Glutamatergic neuron (in vitro differentiated cells): ENCODE measurements around the gene DMAP1. TPM values are rescaled to one million over a fixed set of nuclear protein-coding genes. Genes with fewer than 3 reads are reported as not detected.

Experiments used
- DNase-seq: peaks from one replicate; pipeline ENCODE4 v3.0.0; 2022
- H3K27ac Mint-ChIP-seq: one replicate; pipeline ENCODE4 v1.8.0; 2020; ENCODE audit warnings: mild to moderate bottlenecking, mixed read lengths, inconsistent platforms; ENCODE audit not compliant: unreplicated experiment
- H3K27me3 Mint-ChIP-seq: one replicate; pipeline ENCODE4 v1.8.0; 2020; ENCODE audit warnings: mild to moderate bottlenecking, moderate library complexity, mixed read lengths, inconsistent platforms; ENCODE audit not compliant: unreplicated experiment
- H3K36me3 Mint-ChIP-seq: one replicate; pipeline ENCODE4 v1.8.0; 2020; ENCODE audit warnings: mild to moderate bottlenecking, mixed read lengths, inconsistent platforms; ENCODE audit not compliant: unreplicated experiment
- H3K4me1 Mint-ChIP-seq: one replicate; pipeline ENCODE4 v1.8.0; 2020; ENCODE audit warnings: mild to moderate bottlenecking, low read depth, mixed read lengths, inconsistent platforms; ENCODE audit not compliant: unreplicated experiment
- H3K4me3 Mint-ChIP-seq: one replicate; pipeline ENCODE4 v1.8.0; 2020; ENCODE audit warnings: mild to moderate bottlenecking, mixed read lengths, inconsistent platforms; ENCODE audit not compliant: unreplicated experiment
- H3K9me3 Mint-ChIP-seq: one replicate; pipeline ENCODE4 v1.8.0; 2020; ENCODE audit warnings: mild to moderate bottlenecking, moderate library complexity, mixed read lengths, inconsistent platforms; ENCODE audit not compliant: unreplicated experiment
- total RNA-seq: library from RNA; stranded (reverse); fragmentation: NEBNext Ultra II Directional; extraction: Animal tissue kit (Norgen Biotek cat#: 25700); gene quantifications from one replicate; pipeline ENCODE4 v1.2.1, GENCODE V29; 2021; ENCODE audit not compliant: unreplicated experiment
- TF ChIP-seq, protein P1 (sequence below): fragments of 200-600 bp; sonication (generic); IDR thresholded peaks from one replicate; pipeline ENCODE4 v1.5.0; 2021; ENCODE audit not compliant: partially characterized antibody, unreplicated experiment

DMAP1 gene
- total RNA-seq, 1 donor from 2014 or later: 62.6 TPM

DNA sequence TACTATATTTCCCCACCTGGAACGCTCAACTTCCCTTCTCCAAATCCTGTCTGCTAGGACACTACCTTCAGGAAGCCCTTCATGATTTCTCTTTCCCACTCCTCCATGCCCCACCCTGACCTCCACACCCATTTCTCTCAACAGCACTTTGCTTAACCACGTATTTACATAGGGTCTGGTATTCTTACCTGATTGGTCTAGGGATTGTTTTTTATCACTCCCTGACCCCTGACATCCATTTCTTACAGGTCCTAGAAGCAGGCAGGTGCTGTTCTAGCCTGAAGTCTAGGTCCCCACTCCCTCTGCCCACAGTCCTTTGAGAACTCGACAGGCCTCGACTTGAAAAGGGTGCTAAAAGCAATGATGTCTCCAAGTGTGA lies 47.5 kb downstream of the DMAP1 start:
- H3K4me3 Mint-ChIP-seq: no peak overlapping the region
- no peaks in the 10 kb centered on the region for H3K36me3 Mint-ChIP-seq
- H3K27me3 Mint-ChIP-seq: peaks cover 5% of the 10 kb centered on the region
- peaks cover 18% of the 10 kb centered on the region for H3K4me1 Mint-ChIP-seq
- DNase-seq: no peak
- no peak overlapping the region for H3K27ac Mint-ChIP-seq
- peaks cover 5% of the 10 kb centered on the region for H3K9me3 Mint-ChIP-seq
- TF ChIP-seq, protein P1, sequence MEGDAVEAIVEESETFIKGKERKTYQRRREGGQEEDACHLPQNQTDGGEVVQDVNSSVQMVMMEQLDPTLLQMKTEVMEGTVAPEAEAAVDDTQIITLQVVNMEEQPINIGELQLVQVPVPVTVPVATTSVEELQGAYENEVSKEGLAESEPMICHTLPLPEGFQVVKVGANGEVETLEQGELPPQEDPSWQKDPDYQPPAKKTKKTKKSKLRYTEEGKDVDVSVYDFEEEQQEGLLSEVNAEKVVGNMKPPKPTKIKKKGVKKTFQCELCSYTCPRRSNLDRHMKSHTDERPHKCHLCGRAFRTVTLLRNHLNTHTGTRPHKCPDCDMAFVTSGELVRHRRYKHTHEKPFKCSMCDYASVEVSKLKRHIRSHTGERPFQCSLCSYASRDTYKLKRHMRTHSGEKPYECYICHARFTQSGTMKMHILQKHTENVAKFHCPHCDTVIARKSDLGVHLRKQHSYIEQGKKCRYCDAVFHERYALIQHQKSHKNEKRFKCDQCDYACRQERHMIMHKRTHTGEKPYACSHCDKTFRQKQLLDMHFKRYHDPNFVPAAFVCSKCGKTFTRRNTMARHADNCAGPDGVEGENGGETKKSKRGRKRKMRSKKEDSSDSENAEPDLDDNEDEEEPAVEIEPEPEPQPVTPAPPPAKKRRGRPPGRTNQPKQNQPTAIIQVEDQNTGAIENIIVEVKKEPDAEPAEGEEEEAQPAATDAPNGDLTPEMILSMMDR: no peak

DNA sequence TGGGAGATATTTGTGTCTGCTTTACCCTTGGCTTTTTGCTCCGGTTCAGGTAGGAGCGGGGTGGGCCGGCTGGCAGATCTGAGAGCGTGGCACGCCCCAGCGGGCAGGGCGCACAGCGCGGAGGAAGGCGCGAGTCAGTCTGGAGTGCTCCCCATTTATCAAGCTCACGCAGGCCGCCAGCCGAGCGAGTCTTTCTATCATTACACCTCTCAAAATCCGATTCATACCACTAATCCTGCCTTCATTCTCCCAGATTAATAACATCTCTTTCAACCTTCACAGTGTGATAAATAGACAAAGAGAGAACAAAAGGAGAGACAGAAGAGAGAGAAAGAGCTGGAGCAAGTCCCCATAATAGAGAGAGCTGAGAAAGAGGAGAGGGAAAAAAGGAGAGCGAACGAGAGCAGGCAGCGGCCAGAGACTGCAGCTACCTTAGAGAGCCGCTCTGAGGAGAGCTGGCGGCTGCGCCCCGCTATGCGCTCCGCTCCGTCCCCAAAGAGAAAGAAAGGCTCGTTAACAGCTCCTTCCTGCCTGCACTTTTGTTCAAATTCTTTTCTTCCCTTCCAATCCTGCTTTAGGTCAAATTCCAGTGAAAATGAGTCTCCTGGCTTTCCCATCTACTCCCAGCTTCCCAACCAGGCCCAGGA lies 48.0 kb downstream of the DMAP1 start:
- Mint-ChIP-seq H3K27ac (no peak overlapping the region), H3K27me3 (peaks cover 5% of the 10 kb centered on the region), H3K9me3 (peaks cover 5% of the 10 kb centered on the region), H3K4me3 (no peak overlapping the region), H3K4me1 (peaks cover 18% of the 10 kb centered on the region), H3K36me3 (no peaks in the 10 kb centered on the region)
- DNase-seq: no peak
- TF ChIP-seq, protein P1: no peak

DNA sequence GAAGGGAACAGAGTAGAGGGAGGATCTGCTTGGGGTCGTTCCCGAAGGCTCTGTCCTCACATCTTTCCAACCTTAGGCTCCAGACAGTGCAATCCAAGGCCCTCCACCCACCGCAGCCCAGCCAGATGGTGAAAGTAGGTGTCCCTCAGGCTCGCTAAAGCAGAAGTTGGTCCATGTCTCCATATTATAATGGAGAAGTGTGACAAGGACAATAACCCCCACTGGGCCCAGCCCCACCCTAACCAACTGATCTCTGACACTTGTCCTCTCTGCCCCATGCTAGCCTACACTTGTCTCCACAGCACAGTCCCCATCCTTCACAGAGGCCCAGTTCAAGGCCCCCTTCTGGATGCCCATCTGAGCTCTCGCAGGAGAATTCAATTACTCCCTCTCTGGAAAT lies 48.7 kb downstream of the DMAP1 start:
- H3K27ac Mint-ChIP-seq: no peak overlapping the region
- no peak for DNase-seq
- H3K36me3 Mint-ChIP-seq: no peaks in the 10 kb centered on the region
- peaks cover 5% of the 10 kb centered on the region for H3K9me3 Mint-ChIP-seq
- H3K4me1 Mint-ChIP-seq: peaks cover 18% of the 10 kb centered on the region
- peaks cover 5% of the 10 kb centered on the region for H3K27me3 Mint-ChIP-seq
- TF ChIP-seq, protein P1: no peak
- H3K4me3 Mint-ChIP-seq: no peak overlapping the region

DNA sequence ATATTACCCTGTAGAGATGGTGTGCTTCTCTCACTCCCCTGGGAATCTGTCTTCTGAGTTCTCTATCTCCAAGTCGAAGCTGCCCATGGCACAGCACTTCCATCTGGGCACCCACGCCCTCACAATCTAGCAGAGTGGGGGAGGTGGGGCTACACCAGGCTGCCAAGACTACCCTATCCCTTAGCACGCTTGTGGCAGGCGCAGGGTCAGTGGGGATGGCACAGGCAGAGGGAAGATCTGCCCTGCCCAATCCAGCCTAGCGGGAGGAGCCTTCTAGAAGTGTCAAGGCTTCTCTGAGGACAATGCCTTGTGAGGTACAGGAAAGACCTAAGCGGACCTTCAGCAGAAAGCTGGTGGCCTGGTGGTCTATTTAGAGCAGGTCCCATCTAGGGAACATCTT lies 49.1 kb downstream of the DMAP1 start:
- Mint-ChIP-seq H3K27ac (no peak overlapping the region), H3K36me3 (no peaks in the 10 kb centered on the region), H3K4me3 (no peak overlapping the region), H3K9me3 (peaks cover 5% of the 10 kb centered on the region), H3K27me3 (peaks cover 5% of the 10 kb centered on the region), H3K4me1 (peaks cover 18% of the 10 kb centered on the region)
- TF ChIP-seq, protein P1: no peak
- no peak for DNase-seq

DNA sequence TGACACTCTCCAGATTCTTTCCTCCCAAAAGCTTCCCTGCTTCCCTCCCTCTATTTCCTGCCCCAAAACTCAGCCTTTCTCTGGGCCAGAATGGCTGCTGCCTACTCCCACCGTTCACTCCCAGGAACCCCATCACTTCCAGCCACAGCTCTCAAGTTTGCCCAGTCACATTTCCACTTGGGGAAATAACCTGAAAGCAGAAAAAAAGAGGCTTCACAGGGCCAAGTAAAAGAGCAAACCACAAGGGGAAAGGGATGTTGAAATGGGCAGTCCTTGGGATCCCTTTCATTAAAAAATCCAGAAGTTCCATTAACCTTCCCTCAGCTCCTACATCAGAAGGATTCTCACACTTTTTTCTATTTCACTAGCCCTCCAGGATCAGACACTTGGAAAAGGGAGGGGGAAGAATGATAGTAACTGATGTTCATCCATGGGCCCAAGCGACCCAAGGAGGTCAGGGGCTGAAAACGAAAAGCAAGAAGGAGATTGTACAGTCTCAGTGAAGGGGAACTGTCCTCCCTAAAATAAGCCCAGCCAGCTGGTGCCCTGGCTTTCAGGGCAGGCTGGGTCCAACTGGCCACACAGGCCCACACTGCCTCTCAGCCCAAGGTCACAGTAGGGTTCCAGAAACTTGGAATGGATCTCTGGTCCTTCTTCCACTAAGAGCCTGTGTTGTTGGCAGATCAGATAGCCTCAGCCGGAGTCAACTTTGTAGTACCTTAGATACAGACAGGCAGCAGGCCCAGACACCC lies 49.7 kb downstream of the DMAP1 start:
- Mint-ChIP-seq H3K4me3 (no peak overlapping the region), H3K27me3 (peaks cover 5% of the 10 kb centered on the region), H3K9me3 (peaks cover 5% of the 10 kb centered on the region), H3K27ac (no peak overlapping the region), H3K36me3 (no peaks in the 10 kb centered on the region), H3K4me1 (peaks cover 15% of the 10 kb centered on the region)
- TF ChIP-seq, protein P1: no peak
- DNase-seq: no peak
